Caco-2 (cell line): Measurements from ENCODE around the gene NEURL1B. TPM values are rescaled to one million over a fixed set of nuclear protein-coding genes. Genes with fewer than 3 reads are reported as not detected.

Experiments
- BruUV-seq: library from RNA; stranded (reverse); fragments of 400-500 nt; replicated peaks from 2 replicates; lab custom pipeline; 2021; lab: Mats Ljungman, UMichigan
- CTCF ChIA-PET: fragments of 300-600 bp; sonication (Branson Sonifier 250); formaldehyde crosslinking; loops from one replicate; lab custom pipeline; 2022; ENCODE audit warnings: antibody characterized with exemption; lab: Charles Lee
- POLR2A ChIA-PET: fragments of 300-600 bp; sonication (Branson Sonifier 250); formaldehyde crosslinking; loops from one replicate; lab custom pipeline; 2022; ENCODE audit warnings: antibody characterized with exemption; lab: Charles Lee
- DNase-seq, 2 experiments: peaks; one replicate each; pipeline versions ENCODE4 v3.0.0 to v3.0.0-alpha.2; 2020 to 2022
- H3K27me3 ChIP-seq: replicated peaks from 2 replicates; pipeline ENCODE4 v1.6.0; 2011; ENCODE audit warnings: low read length; ENCODE audit not compliant: control insufficient read depth, insufficient read depth
- H3K36me3 ChIP-seq: 2 replicates; pipeline ENCODE4 v1.5.1; 2011; ENCODE audit warnings: low read length; ENCODE audit not compliant: control insufficient read depth, insufficient read depth
- H3K4me1 ChIP-seq: fragments of 250-450 bp; sonication (Bioruptor Pico); 2 replicates; pipeline ENCODE4 v1.5.1; 2020; ENCODE audit warnings: mild to moderate bottlenecking
- H3K4me3 ChIP-seq: 2 replicates; pipeline ENCODE4 v1.5.1; 2011; ENCODE audit warnings: low read depth, mild to moderate bottlenecking, control low read depth, low read length
- H3K9me3 ChIP-seq: fragments of 250-450 bp; sonication (Bioruptor Pico); 2 replicates; pipeline ENCODE4 v1.5.1; 2020; ENCODE audit warnings: mild to moderate bottlenecking, moderate library complexity
- H3K27ac Mint-ChIP-seq: one replicate; pipeline ENCODE4 v1.8.0; 2022; ENCODE audit warnings: mixed read lengths; ENCODE audit not compliant: unreplicated experiment
- H3K27me3 Mint-ChIP-seq: one replicate; pipeline ENCODE4 v1.8.0; 2022; ENCODE audit warnings: mixed read lengths; ENCODE audit not compliant: insufficient read depth, unreplicated experiment
- H3K36me3 Mint-ChIP-seq: one replicate; pipeline ENCODE4 v1.8.0; 2022; ENCODE audit warnings: mild to moderate bottlenecking, mixed read lengths; ENCODE audit not compliant: insufficient read depth, unreplicated experiment
- H3K4me1 Mint-ChIP-seq: one replicate; pipeline ENCODE4 v1.8.0; 2022; ENCODE audit warnings: low read depth, mixed read lengths; ENCODE audit not compliant: unreplicated experiment
- H3K4me3 Mint-ChIP-seq: one replicate; pipeline ENCODE4 v1.8.0; 2022; ENCODE audit warnings: mild to moderate bottlenecking, moderate library complexity, mixed read lengths; ENCODE audit not compliant: unreplicated experiment
- H3K9me3 Mint-ChIP-seq: one replicate; pipeline ENCODE4 v1.8.0; 2022; ENCODE audit warnings: mixed read lengths; ENCODE audit not compliant: unreplicated experiment
- CTCF ChIP-seq, 2 experiments: fragments of 200-600 bp in 1 of 2; IDR thresholded peaks; 1 replicate in 1 of 2; 2 replicates in 1 of 2; pipeline versions ENCODE4 v1.5.1 to v1.8.0; 2011 to 2022; ENCODE audit warnings: antibody characterized with exemption in 1 of 2, control low read depth in 1 of 2, inconsistent platforms in 1 of 2, low read depth in 1 of 2, low read length in 1 of 2, mild to moderate bottlenecking in 1 of 2, moderate library complexity in 1 of 2; ENCODE audit not compliant: insufficient read depth in 1 of 2, severe bottlenecking in 1 of 2, unreplicated experiment in 1 of 2
- intact Hi-C: fragments of 100-400 bp; cut with micrococcal nuclease; formaldehyde crosslinking; loops from one replicate; pipeline ENCODE4 v1.10.0; 2022; ENCODE audit not compliant: unreplicated experiment
- total RNA-seq: library from RNA; stranded (reverse); gene quantifications from 2 replicates; pipeline ENCODE4 v1.2.3, GENCODE V29; 2022

Gene NEURL1B
- total RNA-seq, 1 experiment from 2014 or later = 7.6 TPM

GRCh38 chr5:172624083-172624995 is 16.7 kb upstream of the NEURL1B start:
- Mint-ChIP-seq H3K27me3 (peaks cover 2% of the 10 kb centered on the region), H3K4me3 (no peak overlapping the region), H3K9me3 (no peaks in the 10 kb centered on the region), H3K36me3 (no peaks in the 10 kb centered on the region), H3K4me1 (peaks cover 13% of the 10 kb centered on the region), H3K27ac (no peak overlapping the region)
- ChIA-PET CTCF (no interaction called here), POLR2A (no interaction called here)
- Histone ChIP-seq H3K4me1 (no peaks in the 10 kb centered on the region), H3K9me3 (no peaks in the 10 kb centered on the region), H3K36me3 (no peaks in the 10 kb centered on the region), H3K27me3 (no peaks in the 10 kb centered on the region), H3K4me3 (no peak overlapping the region)
- BruUV-seq = no TSS peak
- intact Hi-C loops = no loop called here
- no peak for DNase-seq
- no peak for TF ChIP-seq CTCF (IDR thresholded peaks at IDR 0.05; ENCODE audit: insufficient read depth in 1 of 2, low read depth in 1 of 2, low read length in 1 of 2, severe bottlenecking in 1 of 2, unreplicated experiment in 1 of 2)

GRCh38 chr5:172624996-172625964 is 15.8 kb upstream of the NEURL1B start:
- ChIA-PET POLR2A (no interaction called here), CTCF (no interaction called here)
- Mint-ChIP-seq H3K4me3 (no peak overlapping the region), H3K4me1 (peaks cover 13% of the 10 kb centered on the region), H3K9me3 (no peaks in the 10 kb centered on the region), H3K27me3 (peaks cover 2% of the 10 kb centered on the region), H3K36me3 (no peaks in the 10 kb centered on the region), H3K27ac (no peak overlapping the region)
- Histone ChIP-seq H3K9me3 (no peaks in the 10 kb centered on the region), H3K4me3 (no peak overlapping the region), H3K4me1 (no peaks in the 10 kb centered on the region), H3K36me3 (no peaks in the 10 kb centered on the region), H3K27me3 (no peaks in the 10 kb centered on the region)
- intact Hi-C loops = no loop called here
- TF ChIP-seq CTCF (IDR thresholded peaks at IDR 0.05; ENCODE audit: insufficient read depth in 1 of 2, low read depth in 1 of 2, low read length in 1 of 2, severe bottlenecking in 1 of 2, unreplicated experiment in 1 of 2) = no peak
- DNase-seq = no peak
- BruUV-seq = no TSS peak

- ChIA-PET CTCF (no interaction called here), POLR2A (no interaction called here)
- TF ChIP-seq CTCF (IDR thresholded peaks at IDR 0.05; ENCODE audit: insufficient read depth in 1 of 2, low read depth in 1 of 2, low read length in 1 of 2, severe bottlenecking in 1 of 2, unreplicated experiment in 1 of 2) = no peak
- Mint-ChIP-seq H3K4me3 (no peak overlapping the region), H3K36me3 (no peaks in the 10 kb centered on the region), H3K27ac (no peak overlapping the region), H3K4me1 (peaks cover 13% of the 10 kb centered on the region), H3K9me3 (no peaks in the 10 kb centered on the region), H3K27me3 (peaks cover 2% of the 10 kb centered on the region)
- BruUV-seq = no TSS peak
- no peaks in the 10 kb centered on the region for H3K4me1 ChIP-seq
- H3K27me3 ChIP-seq = no peaks in the 10 kb centered on the region
- no peak overlapping the region for H3K4me3 ChIP-seq
- H3K9me3 ChIP-seq = no peaks in the 10 kb centered on the region
- intact Hi-C loops = no loop called here
- no peak for DNase-seq
- H3K36me3 ChIP-seq = no peaks in the 10 kb centered on the region
Measured at GRCh38 chr5:172626031-172626581, 15.0 kb upstream of the NEURL1B start.
